Fibroblast of lung (primary cell): ENCODE measurements around the gene TOM1.

Experiments
- CTCF ChIP-seq, 2 donors: IDR thresholded peaks in 1 of 2; conservative IDR thresholded peaks in 1 of 2; 1 replicate in 1 of 2; 2 replicates in 1 of 2; pipeline ENCODE4 v1.5.1; 2011 to 2012; ENCODE audit warnings: low read length in 2 of 2, control low read depth in 1 of 2, inconsistent platforms in 1 of 2, low read depth in 1 of 2, mild to moderate bottlenecking in 1 of 2
- EZH2 ChIP-seq: IDR thresholded peaks from 2 replicates; pipeline ENCODE4 v1.5.1; 2012; ENCODE audit warnings: low read length, control low read depth, mild to moderate bottlenecking; ENCODE audit errors: missing control alignments

GRCh38 chr22:35368386-35368785, 68.7 kb downstream of the TOM1 start:
- TF ChIP-seq CTCF (conservative IDR thresholded peaks at IDR 0.05 in 1 of 2, IDR thresholded peaks at IDR 0.05 in 1 of 2; ENCODE audit: low read depth in 1 of 2, low read length in 2 of 2) (no peak), EZH2 (no peak)
